Adrenal gland (tissue), 5 donors: ENCODE measurements around the gene ERC2.

Experiments used
- POLR2A ChIP-seq, 2 donors: fragments of 450-650 bp; IDR thresholded peaks; one replicate each; pipeline ENCODE4 v1.6.1; 2017; ENCODE audit warnings: antibody characterized with exemption in 2 of 2, mild to moderate bottlenecking in 2 of 2, moderate library complexity in 1 of 2
- TF ChIP-seq, protein P1 (sequence below), 6 experiments: fragments of 450-650 bp in 4 of 6; fragments of 200-600 bp in 2 of 6; sonication (generic) in 1 of 6; IDR thresholded peaks; 1 replicate in 5 of 6; 2 replicates in 1 of 6; pipeline versions ENCODE4 v1.5.1 to v1.8.0; 2016 to 2021; ENCODE audit warnings: antibody characterized with exemption in 6 of 6, mild to moderate bottlenecking in 2 of 6, moderate library complexity in 1 of 6
- donor health status: DM: no; HTN: no; CAD: no.

GRCh38 chr3:55937301-55937700 lies 531.0 kb downstream of the ERC2 start:
- TF ChIP-seq POLR2A (IDR thresholded peaks at IDR 0.05) = no peak
- TF ChIP-seq, protein P1, sequence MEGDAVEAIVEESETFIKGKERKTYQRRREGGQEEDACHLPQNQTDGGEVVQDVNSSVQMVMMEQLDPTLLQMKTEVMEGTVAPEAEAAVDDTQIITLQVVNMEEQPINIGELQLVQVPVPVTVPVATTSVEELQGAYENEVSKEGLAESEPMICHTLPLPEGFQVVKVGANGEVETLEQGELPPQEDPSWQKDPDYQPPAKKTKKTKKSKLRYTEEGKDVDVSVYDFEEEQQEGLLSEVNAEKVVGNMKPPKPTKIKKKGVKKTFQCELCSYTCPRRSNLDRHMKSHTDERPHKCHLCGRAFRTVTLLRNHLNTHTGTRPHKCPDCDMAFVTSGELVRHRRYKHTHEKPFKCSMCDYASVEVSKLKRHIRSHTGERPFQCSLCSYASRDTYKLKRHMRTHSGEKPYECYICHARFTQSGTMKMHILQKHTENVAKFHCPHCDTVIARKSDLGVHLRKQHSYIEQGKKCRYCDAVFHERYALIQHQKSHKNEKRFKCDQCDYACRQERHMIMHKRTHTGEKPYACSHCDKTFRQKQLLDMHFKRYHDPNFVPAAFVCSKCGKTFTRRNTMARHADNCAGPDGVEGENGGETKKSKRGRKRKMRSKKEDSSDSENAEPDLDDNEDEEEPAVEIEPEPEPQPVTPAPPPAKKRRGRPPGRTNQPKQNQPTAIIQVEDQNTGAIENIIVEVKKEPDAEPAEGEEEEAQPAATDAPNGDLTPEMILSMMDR (IDR thresholded peaks at IDR 0.05) = no peak
